H9 (cell line): ENCODE data around the gene DPH7. TPM values are rescaled to one million over a fixed set of nuclear protein-coding genes. Genes with fewer than 3 reads are reported as not detected.

Experiments
- DNase-seq: peaks from one replicate; pipeline ENCODE4 v3.0.0-alpha.2; 2017
- H2AFZ ChIP-seq: one replicate; pipeline ENCODE4 v1.6.1; 2013; ENCODE audit warnings: mild to moderate bottlenecking, low read length, control low read depth, moderate library complexity
- H2AK5ac ChIP-seq: 2 replicates; pipeline ENCODE4 v1.6.1; 2013; ENCODE audit warnings: low read length, control low read depth, mixed read lengths; ENCODE audit not compliant: insufficient read length
- H2BK120ac ChIP-seq: one replicate; pipeline ENCODE4 v1.6.1; 2013; ENCODE audit warnings: low read depth, mild to moderate bottlenecking, low read length, control low read depth, inconsistent platforms; ENCODE audit not compliant: poor library complexity, severe bottlenecking
- H2BK12ac ChIP-seq: 2 replicates; pipeline ENCODE4 v1.6.1; 2013; ENCODE audit warnings: low read length, control low read depth, mixed read lengths, low read depth; ENCODE audit not compliant: insufficient read length
- H2BK15ac ChIP-seq: 2 replicates; pipeline ENCODE4 v1.6.1; 2013; ENCODE audit warnings: low read depth, low read length, control low read depth
- H2BK20ac ChIP-seq: one replicate; pipeline ENCODE4 v1.6.1; 2013; ENCODE audit warnings: low read depth, mild to moderate bottlenecking, low read length, control low read depth, inconsistent platforms; ENCODE audit not compliant: poor library complexity, severe bottlenecking
- H2BK5ac ChIP-seq: 2 replicates; pipeline ENCODE4 v1.6.1; 2013; ENCODE audit warnings: low read length, control low read depth, mixed read lengths; ENCODE audit not compliant: insufficient read length
- H3K14ac ChIP-seq: 2 replicates; pipeline ENCODE4 v1.6.1; 2013; ENCODE audit warnings: low read length, control low read depth; ENCODE audit not compliant: insufficient read depth
- H3K18ac ChIP-seq: 2 replicates; pipeline ENCODE4 v1.6.1; 2013; ENCODE audit warnings: low read depth, mild to moderate bottlenecking, mixed read lengths, low read length, control low read depth; ENCODE audit not compliant: insufficient read length
- H3K23ac ChIP-seq: 2 replicates; pipeline ENCODE4 v1.6.1; 2013; ENCODE audit warnings: low read length, control low read depth, mixed read lengths, low read depth; ENCODE audit not compliant: insufficient read length
- H3K23me2 ChIP-seq: 2 replicates; pipeline ENCODE4 v1.6.1; 2013; ENCODE audit warnings: low read depth, mild to moderate bottlenecking, mixed read lengths, low read length, control low read depth; ENCODE audit not compliant: insufficient read length, poor library complexity, severe bottlenecking
- H3K27ac ChIP-seq: 2 replicates; pipeline ENCODE4 v1.5.1; 2013; ENCODE audit warnings: low read length, control low read depth, mixed read lengths, low read depth; ENCODE audit not compliant: insufficient read length
- H3K27me3 ChIP-seq: 2 replicates; pipeline ENCODE4 v1.6.1; 2013; ENCODE audit warnings: low read length, control low read depth, inconsistent platforms; ENCODE audit not compliant: insufficient read depth
- H3K4ac ChIP-seq: 2 replicates; pipeline ENCODE4 v1.6.1; 2013; ENCODE audit warnings: low read depth, mild to moderate bottlenecking, control low read depth, inconsistent platforms, low read length, moderate library complexity
- H3K4me1 ChIP-seq: 2 replicates; pipeline ENCODE4 v1.6.1; 2013; ENCODE audit warnings: low read length, control low read depth, inconsistent platforms; ENCODE audit not compliant: insufficient read depth
- H3K4me2 ChIP-seq: 2 replicates; pipeline ENCODE4 v1.6.1; 2013; ENCODE audit warnings: low read length, control low read depth, mixed read lengths; ENCODE audit not compliant: insufficient read length, insufficient read depth
- H3K56ac ChIP-seq: 2 replicates; pipeline ENCODE4 v1.6.1; 2013; ENCODE audit warnings: low read depth, mild to moderate bottlenecking, mixed read lengths, low read length, control low read depth; ENCODE audit not compliant: insufficient read length
- H3K79me1 ChIP-seq: 2 replicates; pipeline ENCODE4 v1.6.1; 2013; ENCODE audit warnings: low read depth, mild to moderate bottlenecking, moderate library complexity, low read length, control low read depth, inconsistent platforms; ENCODE audit not compliant: insufficient read depth, poor library complexity, severe bottlenecking
- H3K79me2 ChIP-seq: 2 replicates; pipeline ENCODE4 v1.6.1; 2013; ENCODE audit warnings: low read length, control low read depth, inconsistent platforms; ENCODE audit not compliant: insufficient read depth
- H3K9ac ChIP-seq: 2 replicates; pipeline ENCODE4 v1.6.1; 2013; ENCODE audit warnings: low read length, control low read depth, mixed read lengths; ENCODE audit not compliant: insufficient read length; ENCODE audit errors: extremely low read depth
- H3K9me3 ChIP-seq: one replicate; pipeline ENCODE4 v1.6.1; 2013; ENCODE audit warnings: low read depth, low read length, inconsistent platforms; ENCODE audit not compliant: control insufficient read depth
- H3T11ph ChIP-seq: one replicate; pipeline ENCODE4 v1.6.1; 2013; ENCODE audit warnings: mild to moderate bottlenecking, low read length, control low read depth, inconsistent platforms
- H4K20me1 ChIP-seq: one replicate; pipeline ENCODE4 v1.6.1; 2013; ENCODE audit not compliant: control insufficient read depth, insufficient read length, insufficient read depth
- H4K5ac ChIP-seq: 2 replicates; pipeline ENCODE4 v1.6.1; 2013; ENCODE audit warnings: low read depth, mild to moderate bottlenecking, mixed read lengths, low read length, control low read depth; ENCODE audit not compliant: insufficient read length
- H4K8ac ChIP-seq: replicated peaks from 2 replicates; pipeline ENCODE4 v1.6.1; 2013; ENCODE audit warnings: low read length, control low read depth, mixed read lengths, low read depth; ENCODE audit not compliant: insufficient read length
- H4K91ac ChIP-seq: 2 replicates; pipeline ENCODE4 v1.6.1; 2013; ENCODE audit warnings: low read depth, mild to moderate bottlenecking, moderate library complexity, mixed read lengths, low read length, control low read depth; ENCODE audit not compliant: insufficient read length
- H3K27ac Mint-ChIP-seq, 3 experiments: 2 replicates in 2 of 3; 3 replicates in 1 of 3; pipeline ENCODE4 v1.8.0; 2020 to 2021; ENCODE audit warnings: mixed read lengths in 3 of 3, mild to moderate bottlenecking in 1 of 3, moderate library complexity in 1 of 3
- H3K27me3 Mint-ChIP-seq: 2 replicates; pipeline ENCODE4 v1.8.0; 2021; ENCODE audit warnings: low read depth, mild to moderate bottlenecking, moderate library complexity, mixed read lengths
- H3K36me3 Mint-ChIP-seq, 3 experiments: 2 replicates in 2 of 3; 3 replicates in 1 of 3; pipeline ENCODE4 v1.8.0; 2020 to 2021; ENCODE audit warnings: low read depth in 3 of 3, mixed read lengths in 3 of 3; ENCODE audit not compliant: insufficient read depth in 1 of 3
- H3K4me1 Mint-ChIP-seq, 2 experiments: 2 replicates each; pipeline ENCODE4 v1.8.0; 2020; ENCODE audit warnings: mixed read lengths in 2 of 2
- H3K4me3 Mint-ChIP-seq, 2 experiments: 2 replicates in 1 of 2; 3 replicates in 1 of 2; pipeline ENCODE4 v1.8.0; 2020 to 2021; ENCODE audit warnings: mild to moderate bottlenecking in 2 of 2, mixed read lengths in 2 of 2, moderate library complexity in 1 of 2
- H3K9me3 Mint-ChIP-seq, 2 experiments: 2 replicates in 1 of 2; 3 replicates in 1 of 2; pipeline ENCODE4 v1.8.0; 2020; ENCODE audit warnings: mild to moderate bottlenecking in 2 of 2, mixed read lengths in 2 of 2, moderate library complexity in 1 of 2
- whole genome bisulfite sequencing: extraction: QIAGEN DNeasy Blood & Tissue Kit; methylation state at CpG from one replicate; pipeline ENCODE4 v1.1.7; 2013; ENCODE audit warnings: missing lambda C conversion rate, low lambda C conversion rate, mixed read lengths; ENCODE audit not compliant: insufficient read length; ENCODE audit errors: extremely low coverage; 5-methylcytosine and 5-hydroxymethylcytosine counted together
- total RNA-seq: library from RNA; stranded (reverse); gene quantifications from 2 replicates; pipeline ENCODE4 v1.2.1, GENCODE V29; 2021
- TF ChIP-seq, protein P1 (sequence below): fragments of 200-600 bp; sonication (generic); conservative IDR thresholded peaks from 3 replicates; pipeline ENCODE4 v1.8.0; 2021; ENCODE audit warnings: antibody characterized with exemption, mild to moderate bottlenecking

DPH7 gene
- total RNA-seq, 1 experiment from 2014 or later, result 51.3 TPM

GRCh38 chr9:137620048-137620405, 41.3 kb upstream of the DPH7 start:
- Histone ChIP-seq H3K23me2 (peaks cover 5% of the 10 kb centered on the region), H2AK5ac (no peak overlapping the region), H3K4ac (no peak overlapping the region), H3K27ac (no peak overlapping the region), H4K8ac (no peak overlapping the region), H3K9me3 (no peaks in the 10 kb centered on the region), H3K14ac (no peak overlapping the region), H3T11ph (no peak overlapping the region), H3K23ac (no peak overlapping the region), H3K79me2 (peaks cover 43% of the 10 kb centered on the region; the same call in 1 of the 2 replicates), H2AFZ (no peak overlapping the region), H2BK120ac (no peak overlapping the region), H3K27me3 (no peaks in the 10 kb centered on the region), H2BK12ac (no peak overlapping the region), H2BK20ac (no peak overlapping the region), H3K4me1 (peaks cover 1% of the 10 kb centered on the region; the same call in 1 of the 2 replicates), H3K9ac (peak overlapping the region; percentile 90), H3K18ac (no peak overlapping the region), H2BK15ac (no peak overlapping the region), H4K91ac (no peak overlapping the region), H4K5ac (no peak overlapping the region), H2BK5ac (no peak overlapping the region), H3K56ac (no peak overlapping the region), H3K79me1 (no peaks in the 10 kb centered on the region), H3K4me2 (peak overlapping the region; percentile 92), H4K20me1 (no peaks in the 10 kb centered on the region)
- H3K4me3 Mint-ChIP-seq, result peak overlapping the region; percentile 84 to 91
- H3K4me1 Mint-ChIP-seq, result peaks cover 25 to 32% of the 10 kb centered on the region in 2 experiments
- H3K9me3 Mint-ChIP-seq, result no peaks in the 10 kb centered on the region
- H3K36me3 Mint-ChIP-seq, result peaks cover 17 to 29% (median 25%) of the 10 kb centered on the region in 3 experiments; a peak in 6 of 7 replicates
- peak overlapping the region in 2 of 3 experiments; percentile 90 to 91; a peak in 2 of 7 replicates for H3K27ac Mint-ChIP-seq
- no peak for DNase-seq
- WGBS, result no CpG with 5 or more reads among the region's 4 CpGs
- H3K27me3 Mint-ChIP-seq, result no peaks in the 10 kb centered on the region
- TF ChIP-seq, protein P1, sequence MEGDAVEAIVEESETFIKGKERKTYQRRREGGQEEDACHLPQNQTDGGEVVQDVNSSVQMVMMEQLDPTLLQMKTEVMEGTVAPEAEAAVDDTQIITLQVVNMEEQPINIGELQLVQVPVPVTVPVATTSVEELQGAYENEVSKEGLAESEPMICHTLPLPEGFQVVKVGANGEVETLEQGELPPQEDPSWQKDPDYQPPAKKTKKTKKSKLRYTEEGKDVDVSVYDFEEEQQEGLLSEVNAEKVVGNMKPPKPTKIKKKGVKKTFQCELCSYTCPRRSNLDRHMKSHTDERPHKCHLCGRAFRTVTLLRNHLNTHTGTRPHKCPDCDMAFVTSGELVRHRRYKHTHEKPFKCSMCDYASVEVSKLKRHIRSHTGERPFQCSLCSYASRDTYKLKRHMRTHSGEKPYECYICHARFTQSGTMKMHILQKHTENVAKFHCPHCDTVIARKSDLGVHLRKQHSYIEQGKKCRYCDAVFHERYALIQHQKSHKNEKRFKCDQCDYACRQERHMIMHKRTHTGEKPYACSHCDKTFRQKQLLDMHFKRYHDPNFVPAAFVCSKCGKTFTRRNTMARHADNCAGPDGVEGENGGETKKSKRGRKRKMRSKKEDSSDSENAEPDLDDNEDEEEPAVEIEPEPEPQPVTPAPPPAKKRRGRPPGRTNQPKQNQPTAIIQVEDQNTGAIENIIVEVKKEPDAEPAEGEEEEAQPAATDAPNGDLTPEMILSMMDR, result no peak
